GM12865 (cell line): ENCODE results near the gene SSUH2.

Experiments used
- DNase-seq: peaks from one replicate; pipeline ENCODE4 v3.0.0; 2010; ENCODE audit warnings: low read depth
- H3K4me3 ChIP-seq: 2 replicates; pipeline ENCODE4 v1.5.1; 2011; ENCODE audit warnings: mild to moderate bottlenecking, low read depth, low read length, control low read depth
- CTCF ChIP-seq: IDR thresholded peaks from 2 replicates; pipeline ENCODE4 v1.5.1; 2011; ENCODE audit warnings: low read length, control low read depth, low read depth, inconsistent platforms; ENCODE audit not compliant: insufficient read depth; ENCODE audit errors: missing control alignments

The SSUH2 gene

GRCh38 chr3:8625991-8626390 is 18.6 kb downstream of the SSUH2 start:
- no peak for TF ChIP-seq CTCF
- no peak overlapping the region for H3K4me3 ChIP-seq
- no peak for DNase-seq

GRCh38 chr3:8624612-8625011 is 20.0 kb downstream of the SSUH2 start:
- no peak overlapping the region for H3K4me3 ChIP-seq
- no peak for TF ChIP-seq CTCF
- DNase-seq = no peak

- DNase-seq = no peak
- no peak for TF ChIP-seq CTCF
- H3K4me3 ChIP-seq = no peak overlapping the region
These were observed 20.9 kb downstream of the SSUH2 start for GRCh38 chr3:8623741-8624140.

- DNase-seq = peak; percentile 69
- no peak overlapping the region for H3K4me3 ChIP-seq
- TF ChIP-seq CTCF = peak; percentile 91
These were observed 21.5 kb downstream of the SSUH2 start for GRCh38 chr3:8622873-8623691.

- DNase-seq = no peak
- H3K4me3 ChIP-seq = no peak overlapping the region
- no peak for TF ChIP-seq CTCF
These were observed 22.7 kb downstream of the SSUH2 start for GRCh38 chr3:8621872-8622271.

- no peak overlapping the region for H3K4me3 ChIP-seq
- no peak for DNase-seq
- no peak for TF ChIP-seq CTCF
These were observed 23.5 kb downstream of the SSUH2 start for GRCh38 chr3:8621141-8621540.

- DNase-seq = no peak
- TF ChIP-seq CTCF = no peak
- H3K4me3 ChIP-seq = no peak overlapping the region
These were observed 25.1 kb downstream of the SSUH2 start for GRCh38 chr3:8619548-8619947.
